GM03348 (cell line): ENCODE data around the gene HAUS7.
"Not testable (repeated sequence)": the region's sequence is repeated elsewhere in the genome, so short reads cannot be mapped to it uniquely, and the experiment has no call there.

ENCODE experiments used
- DNase-seq: peaks from one replicate; pipeline ENCODE4 v3.0.0; 2012; ENCODE audit warnings: low spot score

HAUS7 gene

DNA sequence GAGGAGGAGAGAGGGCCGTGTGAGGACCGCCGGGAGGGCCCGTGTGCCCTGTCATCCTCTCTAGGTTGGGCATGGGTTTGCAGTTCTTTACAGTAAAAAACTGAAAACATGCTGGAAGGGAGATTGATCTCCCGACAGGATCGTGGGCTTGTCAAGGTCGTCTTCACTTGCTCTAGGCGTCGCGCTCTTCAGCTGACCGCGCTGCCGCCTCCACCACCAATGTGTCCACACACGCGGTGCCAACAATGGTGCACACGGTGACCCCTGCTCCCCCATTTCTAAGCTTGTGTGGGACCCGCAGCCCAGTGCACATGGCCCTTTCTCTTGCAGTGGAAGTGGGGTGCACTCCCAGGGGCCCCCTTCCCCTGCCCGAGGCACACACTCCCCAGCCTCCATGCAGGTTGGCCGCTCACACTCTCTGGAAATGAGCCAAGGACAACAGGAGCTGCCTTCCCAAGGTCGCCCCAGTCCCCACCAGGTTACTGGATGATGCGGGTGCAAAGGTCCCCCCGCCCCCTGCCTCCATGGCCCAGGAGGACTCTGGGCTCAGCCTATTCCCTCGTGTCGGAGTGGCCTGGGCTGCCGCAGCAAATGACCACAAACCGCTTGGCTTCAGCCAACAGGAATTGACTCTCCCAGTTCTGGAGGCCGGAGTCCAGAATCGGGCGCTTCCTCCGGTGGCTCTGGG, 60.8 kb downstream of the HAUS7 start:
- DNase-seq: no peak

DNA sequence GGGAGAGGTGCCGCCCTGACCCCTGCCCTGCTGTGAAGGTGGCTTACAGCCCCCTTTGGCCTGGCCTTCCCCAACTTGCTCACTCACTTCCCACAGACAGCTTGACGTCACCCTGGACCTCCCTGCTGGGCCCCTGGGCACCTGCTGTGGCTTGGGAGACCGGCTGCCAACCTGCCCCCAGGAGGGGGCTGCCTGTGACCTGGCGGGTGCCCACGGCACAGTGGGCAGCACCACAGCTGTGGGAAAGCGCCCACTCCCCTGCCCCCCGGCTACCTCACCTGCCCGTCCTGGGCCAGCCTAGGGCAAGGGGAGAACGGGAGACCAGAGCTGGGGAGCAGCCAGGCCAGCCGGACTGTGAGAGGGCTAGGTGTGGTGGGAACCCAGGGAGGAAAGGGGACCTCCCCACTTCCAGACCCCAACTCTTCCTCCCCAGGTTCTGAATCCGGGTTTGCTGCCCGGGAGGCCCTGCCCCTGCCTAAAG, 61.5 kb downstream of the HAUS7 start:
- no peak for DNase-seq

DNA sequence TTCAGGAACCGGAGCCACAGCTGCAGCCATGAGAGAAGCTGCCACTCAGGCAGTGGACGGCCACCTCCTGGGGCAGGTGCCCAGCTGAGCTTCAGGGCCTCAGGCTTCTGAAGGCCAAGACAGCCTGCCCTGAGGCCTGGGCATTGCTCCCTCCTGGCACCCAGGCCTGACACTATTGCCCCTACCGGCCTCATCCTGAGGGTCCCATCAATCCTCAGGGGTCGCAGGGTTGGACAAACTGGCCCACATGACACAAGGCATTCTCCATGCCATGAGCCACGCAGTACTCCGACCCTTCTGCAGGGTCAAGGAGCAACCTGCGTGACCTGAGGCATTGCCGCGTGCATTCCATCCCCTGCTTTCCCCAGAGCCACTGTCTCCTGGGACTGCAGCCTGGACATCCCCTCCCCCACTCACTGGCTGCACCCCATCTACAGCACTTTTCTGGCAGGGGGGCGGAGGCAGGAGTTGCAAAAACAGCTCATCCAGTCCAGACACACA, 62.1 kb downstream of the HAUS7 start:
- DNase-seq: no peak

DNA sequence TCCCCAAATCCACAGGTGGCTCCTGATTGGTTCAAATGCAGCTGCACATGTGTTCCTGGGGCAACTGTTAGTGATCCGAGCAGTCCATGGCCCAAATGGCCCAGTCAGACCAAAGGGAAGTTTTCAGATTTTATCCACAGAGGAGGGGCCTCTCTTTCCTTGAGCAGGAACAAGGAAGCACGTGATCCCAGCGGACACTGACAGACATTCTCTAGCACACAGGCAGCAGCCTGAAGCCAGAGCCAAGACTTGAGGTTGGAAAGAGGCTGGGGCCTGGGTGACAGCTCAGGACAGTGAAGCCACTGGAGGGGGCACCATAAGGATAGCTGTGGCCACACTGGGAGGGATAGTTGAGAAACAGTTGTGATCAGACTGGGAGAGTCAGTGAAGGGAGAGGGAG, 62.6 kb downstream of the HAUS7 start:
- no peak for DNase-seq

DNA sequence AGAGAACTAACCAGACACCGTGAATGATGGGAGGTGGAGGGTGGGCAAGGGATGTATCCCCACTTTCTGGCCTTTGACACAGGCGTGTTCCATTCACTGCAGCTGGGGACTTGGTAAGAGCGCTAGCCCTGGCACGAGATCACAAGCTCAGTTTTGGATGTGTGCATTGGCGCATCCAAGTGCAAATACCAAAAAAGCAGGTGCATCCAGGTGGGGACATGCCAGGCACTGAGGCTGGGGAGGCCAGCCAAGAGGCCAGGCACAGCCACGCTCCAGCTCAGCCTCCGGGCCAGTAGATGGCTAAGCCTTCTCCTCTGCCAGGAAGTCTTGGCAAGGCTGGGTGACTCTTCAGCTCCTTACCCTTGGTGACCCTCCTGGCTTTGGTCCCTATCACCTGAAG, 63.5 kb downstream of the HAUS7 start:
- no peak for DNase-seq

DNA sequence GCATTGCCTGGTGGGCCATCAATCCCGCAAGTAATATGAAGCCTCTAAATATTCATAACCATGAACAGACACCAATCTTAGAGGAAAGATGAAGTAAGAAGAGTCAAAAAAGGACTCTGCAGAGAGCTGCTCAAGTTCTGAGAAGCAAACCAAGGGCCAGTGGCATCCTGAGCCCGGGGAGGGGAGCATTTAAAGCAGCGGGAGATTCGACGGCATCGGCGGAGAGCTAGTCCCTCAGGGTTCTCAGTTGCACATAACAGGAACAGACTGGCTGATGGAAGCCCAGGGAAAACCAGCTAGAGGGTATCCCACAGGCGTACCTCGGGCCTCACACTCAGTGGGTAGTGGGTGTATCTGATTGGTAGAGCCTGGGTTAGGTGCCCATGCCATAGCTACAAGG, 64.4 kb downstream of the HAUS7 start:
- no peak for DNase-seq

DNA sequence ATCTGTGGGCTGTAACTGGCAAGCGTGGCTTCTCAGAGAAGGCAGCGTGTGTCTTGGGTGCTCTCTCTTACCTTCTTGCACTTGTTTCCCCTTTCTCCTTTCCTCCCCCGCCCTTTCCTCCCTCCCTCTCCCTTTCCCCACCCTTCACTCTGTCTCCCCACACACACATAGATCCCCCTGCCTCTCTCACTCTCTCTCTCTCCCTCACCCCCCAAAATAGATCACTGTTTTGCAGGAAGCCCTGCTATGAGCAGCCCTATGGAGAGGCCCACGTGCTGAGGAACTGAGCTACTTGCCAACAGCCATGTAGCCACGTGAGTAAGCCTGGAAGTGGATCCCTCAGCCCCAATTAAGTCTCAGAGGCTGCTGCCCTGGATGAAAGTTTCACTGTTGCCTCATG, 65.0 kb downstream of the HAUS7 start:
- no peak for DNase-seq

DNA sequence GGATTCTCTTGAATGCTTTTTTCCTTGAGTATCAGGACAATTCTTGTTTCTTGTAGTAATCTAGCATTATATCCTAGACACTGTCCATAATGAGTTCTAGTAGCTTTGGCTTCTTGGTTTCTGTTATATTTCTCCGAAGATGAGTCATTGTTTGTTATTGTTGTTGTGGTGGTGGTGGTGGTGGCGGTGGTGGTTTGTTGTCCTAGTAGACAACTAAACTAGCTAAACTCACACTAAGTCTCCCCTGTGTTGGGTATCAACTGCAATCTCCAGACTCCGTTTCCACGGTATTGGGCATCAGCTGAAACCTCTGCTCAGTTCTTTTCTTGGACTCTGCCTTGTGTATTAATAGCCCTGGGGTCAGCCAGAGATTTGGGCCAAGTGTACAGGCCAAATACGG, 66.0 kb downstream of the HAUS7 start:
- not testable (repeated sequence) for DNase-seq

DNA sequence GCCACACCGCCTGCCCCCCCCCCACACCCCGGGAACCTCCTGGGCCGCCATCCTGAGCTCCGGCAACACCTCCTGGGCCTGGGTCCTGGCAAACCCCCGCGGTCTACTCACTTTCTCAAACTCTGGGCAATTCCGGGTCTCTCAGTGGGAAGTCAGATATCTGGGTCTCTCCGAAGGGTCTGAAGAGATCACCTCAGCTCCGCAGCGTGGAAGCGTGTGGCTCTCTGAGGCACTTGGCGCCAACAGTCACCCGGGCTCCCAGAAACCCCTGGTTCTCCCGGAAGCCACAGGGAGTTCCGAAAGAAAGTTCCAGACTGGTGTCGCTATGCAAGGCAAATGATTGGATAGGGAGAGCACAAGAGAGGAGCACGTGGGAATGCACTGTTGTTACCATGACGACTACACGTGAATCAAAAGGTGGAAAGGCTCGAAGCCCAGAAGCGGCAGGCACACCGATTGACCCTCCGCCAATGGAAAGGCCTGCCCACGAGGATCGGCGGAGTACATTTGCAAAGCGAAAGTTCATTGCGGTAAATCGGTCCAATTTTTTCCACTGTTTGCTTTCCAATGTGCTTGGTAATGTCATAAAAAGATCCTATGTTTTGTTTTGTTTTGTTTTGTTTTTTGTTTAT, 69.1 kb downstream of the HAUS7 start, which contains the start of gene PNMA6E:
Gene PNMA6E (minus strand): TSS at position 218 of the 632 bp plus-strand sequence. CDS start 2,501 bp downstream, outside the sequence.
- no peak for DNase-seq

DNA sequence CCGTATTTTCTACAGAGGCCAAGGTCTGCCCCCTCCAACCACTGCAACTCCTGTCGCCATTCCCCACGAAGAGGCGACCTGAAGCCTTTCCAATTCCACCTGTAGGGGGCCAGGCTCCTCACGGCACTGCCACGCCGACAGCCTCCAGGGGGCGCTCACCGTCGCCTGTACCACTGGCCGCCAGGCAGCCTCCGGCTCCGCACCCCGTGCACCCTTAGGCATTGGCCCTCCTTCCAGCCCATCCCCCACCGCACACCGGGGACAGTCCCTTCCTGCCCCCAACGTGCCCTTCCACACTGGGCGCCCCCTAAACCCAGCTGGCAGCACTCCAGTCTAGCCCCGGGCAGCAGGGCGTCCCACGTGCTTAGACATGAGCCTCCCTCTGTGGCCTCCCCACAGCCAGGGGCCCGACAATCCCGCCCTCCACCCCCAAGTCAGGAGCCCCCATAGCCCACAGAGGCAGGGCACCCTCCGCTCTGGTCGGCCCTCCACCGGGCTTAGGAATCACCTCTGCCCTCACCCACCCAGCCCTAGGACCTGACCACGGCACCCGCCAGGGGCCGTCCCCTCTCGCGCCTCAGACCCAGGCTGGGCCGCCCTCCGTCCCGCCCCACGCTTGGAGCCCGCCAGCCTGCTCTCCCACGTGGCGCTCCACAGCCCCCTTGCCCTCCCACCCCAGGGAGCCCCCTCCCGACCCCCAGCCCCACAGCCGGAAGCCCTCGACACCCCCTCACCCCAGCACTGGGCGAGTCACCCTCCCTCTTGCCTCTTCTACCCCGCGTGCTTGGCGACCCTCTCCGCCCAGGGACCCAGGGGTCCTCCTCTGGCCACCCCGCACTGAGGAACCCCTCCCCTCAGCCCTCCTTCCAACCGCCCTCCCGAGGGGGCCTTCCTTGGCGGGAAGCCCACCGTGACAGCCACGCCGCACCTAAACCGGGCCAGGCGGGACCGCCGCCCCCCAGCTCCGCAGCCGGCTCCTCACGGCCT, 69.9 kb downstream of the HAUS7 start:
- DNase-seq: no peak

DNA sequence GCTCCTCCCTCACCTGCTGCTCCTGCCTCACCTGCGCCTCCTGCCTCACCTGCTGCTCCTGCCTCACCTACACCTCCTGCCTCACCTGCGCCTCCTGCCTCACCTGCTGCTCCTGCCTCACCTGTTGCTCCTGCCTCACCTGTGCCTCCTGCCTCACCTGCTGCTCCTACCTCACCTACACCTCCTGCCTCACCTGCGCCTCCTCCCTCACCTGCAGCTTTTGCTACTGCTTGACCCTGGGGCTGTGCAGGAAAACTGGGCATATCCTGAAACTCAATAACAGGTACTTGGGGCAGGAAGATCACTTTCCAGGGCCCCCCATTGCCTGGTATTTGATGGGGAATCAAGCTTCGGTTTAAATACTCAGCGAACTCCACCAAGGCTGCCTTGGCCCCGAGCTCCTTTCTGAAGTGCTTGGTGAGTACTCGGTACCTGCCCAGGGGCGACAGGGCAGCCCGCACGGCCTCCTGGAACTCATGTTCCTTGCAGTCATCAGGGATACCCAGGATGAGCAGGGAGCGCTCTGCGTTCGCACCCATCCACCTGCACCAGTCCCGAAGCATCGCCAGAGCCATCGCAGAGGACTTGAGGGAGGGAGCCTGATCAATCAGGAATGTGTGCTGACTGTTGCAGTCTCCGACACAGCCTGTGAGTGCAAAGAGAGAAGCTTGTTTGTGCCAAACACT, 72.0 kb downstream of the HAUS7 start:
- no peak for DNase-seq
